Body of pancreas (tissue), 4 donors: Measurements from ENCODE around the gene CIB2. TPM values are rescaled to one million over a fixed set of nuclear protein-coding genes. Genes with fewer than 3 reads are reported as not detected.

Source experiments
- ATAC-seq: fragments of 150-250 bp; one replicate; pipeline ENCODE4 v1.9.1; 2016
- DNase-seq, 4 donors: peaks; one replicate each; pipeline ENCODE4 v3.0.0-alpha.2; 2019
- H3K27ac ChIP-seq, 4 donors: fragments of 200-600 bp; sonication (generic); 1 replicate in 3 of 4; 2 replicates in 1 of 4; pipeline versions ENCODE4 v1.5.1 to v1.6.1; 2016 to 2019; ENCODE audit warnings: mild to moderate bottlenecking in 1 of 4, mixed read lengths in 1 of 4, moderate library complexity in 1 of 4
- H3K27me3 ChIP-seq, 2 donors: fragments of 200-600 bp; sonication (generic); one replicate each; pipeline ENCODE4 v1.6.0; 2016; ENCODE audit warnings: mild to moderate bottlenecking in 1 of 2
- H3K36me3 ChIP-seq, 2 donors: fragments of 200-600 bp; sonication (generic); replicated peaks in 1 of 2; 2 replicates each; pipeline ENCODE4 v1.5.1; 2016; ENCODE audit warnings: low read depth in 2 of 2; ENCODE audit not compliant: insufficient read depth in 1 of 2
- H3K4me1 ChIP-seq: fragments of 200-600 bp; sonication (generic); one replicate; pipeline ENCODE4 v1.6.0; 2016
- H3K4me3 ChIP-seq, 2 donors: fragments of 200-600 bp; sonication (generic); 1 replicate in 1 of 2; 2 replicates in 1 of 2; pipeline ENCODE4 v1.5.1; 2016 to 2019
- H3K9me3 ChIP-seq, 3 donors: fragments of 200-600 bp; sonication (generic); 1 replicate in 2 of 3; 2 replicates in 1 of 3; pipeline ENCODE4 v1.5.1; 2016
- POLR2A ChIP-seq, 3 donors: fragments of 450-650 bp; IDR thresholded peaks; one replicate each; pipeline ENCODE4 v1.6.1; 2016; ENCODE audit warnings: antibody characterized with exemption in 3 of 3, mild to moderate bottlenecking in 2 of 3
- WGBS, 2 donors: methylation state at CpG; one replicate each; pipeline ENCODE4 v1.1.5; 2017; 5-methylcytosine and 5-hydroxymethylcytosine counted together
- intact Hi-C: fragments of 100-400 bp; cut with DNase I; formaldehyde crosslinking; loops from one replicate; pipeline ENCODE4 v1.15.1; 2023
- total RNA-seq, 2 donors: library from RNA; depleted of rRNA; stranded (reverse); fragments of >200 nt; gene quantifications; one replicate each; pipeline ENCODE4 v1.1.0, GENCODE V29; 2016
- TF ChIP-seq, protein P1 (sequence below), 7 experiments: fragments of 450-650 bp in 4 of 7; fragments of 200-600 bp in 3 of 7; sonication (generic) in 3 of 7; IDR thresholded peaks; one replicate each; pipeline ENCODE4 v1.5.1; 2016 to 2019; ENCODE audit warnings: antibody characterized with exemption in 7 of 7

CIB2 gene
- total RNA-seq, 2 donors from 2014 or later, result 3.4 to 6.9 TPM

DNA sequence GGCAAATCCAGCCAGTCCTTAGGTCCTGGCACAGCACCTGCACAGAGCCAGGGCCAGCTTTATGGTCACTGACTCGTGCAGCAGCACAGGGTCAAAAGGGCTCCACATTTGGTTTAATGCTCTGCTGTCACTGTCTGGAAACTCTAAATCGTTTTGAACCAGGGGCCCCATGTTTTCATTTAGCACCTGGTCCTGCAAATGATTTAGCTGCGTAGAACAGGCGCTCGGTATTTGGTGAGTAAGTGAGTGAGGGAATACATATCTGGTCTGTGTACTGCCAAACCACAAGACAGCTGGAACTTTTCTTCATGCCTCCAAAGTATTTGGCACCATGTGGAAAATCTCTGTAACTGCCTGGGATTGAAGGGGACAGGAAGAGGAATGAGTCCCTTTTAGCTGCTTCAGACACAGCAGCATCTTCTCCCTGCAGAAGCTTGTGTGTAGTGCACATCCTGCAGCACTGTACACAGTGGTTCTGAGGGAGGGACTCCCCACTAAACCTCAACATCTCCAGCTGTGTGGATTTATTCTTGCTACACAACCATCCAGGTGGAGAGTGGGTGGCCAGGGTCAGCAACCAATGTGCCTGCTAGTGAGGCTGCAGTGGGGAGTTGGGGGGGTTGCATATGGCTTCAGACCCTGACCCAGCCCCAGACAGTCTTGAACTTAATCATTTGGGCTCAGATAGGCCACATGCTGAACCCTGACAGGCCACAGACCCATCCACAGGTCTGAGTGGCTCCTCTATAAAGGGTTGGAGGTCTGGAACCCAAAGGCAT, 37.8 kb downstream of the CIB2 start:
- no peaks in the 10 kb centered on the region for H3K27me3 ChIP-seq
- peak; percentile 45 for ATAC-seq
- H3K4me1 ChIP-seq, result peaks cover 16% of the 10 kb centered on the region
- no peaks in the 10 kb centered on the region for H3K9me3 ChIP-seq
- no peaks in the 10 kb centered on the region for H3K36me3 ChIP-seq
- WGBS, 2 donors, result 60 to 85% methylated on average over 5 of the region's 5 CpGs
- intact Hi-C loops, result no loop called here
- TF ChIP-seq POLR2A (IDR thresholded peaks at IDR 0.05), result no peak
- TF ChIP-seq, protein P1, sequence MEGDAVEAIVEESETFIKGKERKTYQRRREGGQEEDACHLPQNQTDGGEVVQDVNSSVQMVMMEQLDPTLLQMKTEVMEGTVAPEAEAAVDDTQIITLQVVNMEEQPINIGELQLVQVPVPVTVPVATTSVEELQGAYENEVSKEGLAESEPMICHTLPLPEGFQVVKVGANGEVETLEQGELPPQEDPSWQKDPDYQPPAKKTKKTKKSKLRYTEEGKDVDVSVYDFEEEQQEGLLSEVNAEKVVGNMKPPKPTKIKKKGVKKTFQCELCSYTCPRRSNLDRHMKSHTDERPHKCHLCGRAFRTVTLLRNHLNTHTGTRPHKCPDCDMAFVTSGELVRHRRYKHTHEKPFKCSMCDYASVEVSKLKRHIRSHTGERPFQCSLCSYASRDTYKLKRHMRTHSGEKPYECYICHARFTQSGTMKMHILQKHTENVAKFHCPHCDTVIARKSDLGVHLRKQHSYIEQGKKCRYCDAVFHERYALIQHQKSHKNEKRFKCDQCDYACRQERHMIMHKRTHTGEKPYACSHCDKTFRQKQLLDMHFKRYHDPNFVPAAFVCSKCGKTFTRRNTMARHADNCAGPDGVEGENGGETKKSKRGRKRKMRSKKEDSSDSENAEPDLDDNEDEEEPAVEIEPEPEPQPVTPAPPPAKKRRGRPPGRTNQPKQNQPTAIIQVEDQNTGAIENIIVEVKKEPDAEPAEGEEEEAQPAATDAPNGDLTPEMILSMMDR (IDR thresholded peaks at IDR 0.05), result no peak
- no peak overlapping the region for H3K4me3 ChIP-seq
- H3K27ac ChIP-seq, result no peak overlapping the region
- peak in 2 of 4 donors; percentile 4 to 25 for DNase-seq

DNA sequence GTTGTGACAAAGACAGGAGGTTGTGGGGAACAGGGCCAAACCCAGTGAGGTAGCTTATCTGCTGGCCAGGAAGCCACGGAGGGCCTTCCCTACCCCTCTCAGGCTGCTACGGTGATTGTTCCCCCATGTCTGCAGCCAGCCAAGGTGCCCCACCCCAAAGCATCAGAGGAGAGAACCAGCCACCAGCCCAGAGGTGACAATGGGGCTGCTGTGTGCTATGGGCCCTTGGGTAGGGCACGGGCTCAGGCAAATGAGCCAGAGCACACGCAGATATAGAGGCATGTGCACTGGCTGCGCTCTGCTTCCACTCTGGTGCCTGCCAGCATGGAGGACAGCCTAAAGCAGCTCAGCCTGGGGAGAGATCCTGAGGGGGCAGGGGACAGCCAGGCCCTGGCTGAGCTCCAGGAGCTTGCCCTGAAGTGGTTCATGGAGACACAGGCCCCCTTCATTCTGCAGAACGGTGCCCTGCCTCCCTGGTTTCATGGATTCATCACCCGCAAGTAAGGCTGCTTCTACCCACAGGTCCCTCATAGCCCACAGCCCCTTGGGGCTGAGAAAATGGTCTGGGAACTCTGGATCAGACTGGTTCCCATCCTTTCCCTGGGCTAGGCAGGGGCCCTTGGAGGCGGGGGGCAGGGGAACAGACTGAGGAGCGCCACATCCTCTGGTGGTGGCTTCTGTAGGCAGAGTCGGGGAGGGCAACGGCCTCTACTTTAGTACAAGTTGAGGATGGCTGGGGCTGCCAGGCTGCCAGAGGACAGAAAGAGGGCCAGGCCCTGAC, 38.8 kb downstream of the CIB2 start, which contains the start of gene SH2D7:
Gene SH2D7 (plus strand): TSS at position 301 of the 781 bp plus-strand sequence. CDS start 24 bp downstream, at position 325.
- Histone ChIP-seq H3K27ac (no peak within 1 kb of the TSS), H3K36me3 (no peaks in the 10 kb centered on the region), H3K4me3 (no peak within 1 kb of the TSS), H3K4me1 (peaks cover 19% of the 10 kb centered on the region), H3K27me3 (no peaks in the 10 kb centered on the region), H3K9me3 (no peaks in the 10 kb centered on the region)
- intact Hi-C loops, result no loop called here
- DNase-seq, result peak in 1 of 4 donors; percentile 9
- no peak for TF ChIP-seq POLR2A (IDR thresholded peaks at IDR 0.05)
- TF ChIP-seq, protein P1 (IDR thresholded peaks at IDR 0.05), result no peak
- WGBS, 2 donors, result 70 to 87% methylated on average over 3 to 11 of the region's 11 CpGs
- ATAC-seq, result peak; percentile 12

DNA sequence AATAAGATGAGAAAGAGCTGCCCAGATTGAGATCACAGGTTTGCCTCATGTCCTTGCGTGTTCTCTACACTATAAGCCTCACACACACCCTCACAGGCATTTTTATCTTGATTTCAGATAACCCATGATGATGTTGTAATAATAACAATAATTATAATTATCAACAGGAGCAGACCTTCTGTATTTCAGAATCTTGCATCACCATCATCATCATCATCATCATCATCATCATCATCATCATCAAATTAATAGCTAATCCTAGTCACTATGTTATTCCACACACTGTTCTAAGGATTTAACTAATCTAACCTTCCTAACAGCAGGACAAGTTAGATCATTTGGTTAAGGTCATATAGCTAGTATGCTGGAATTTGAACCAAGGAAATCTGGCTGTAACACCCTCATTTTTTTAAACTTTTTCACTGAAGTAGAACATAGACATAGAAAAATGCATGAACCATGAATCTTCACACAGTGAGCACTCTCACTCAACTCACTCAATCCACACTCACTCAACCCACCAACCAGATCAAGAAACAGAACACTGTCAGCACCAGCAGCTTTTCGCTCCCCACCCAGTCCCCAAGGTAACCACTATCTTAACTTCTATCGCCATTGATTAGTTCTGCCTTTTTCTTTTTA, 40.7 kb downstream of the CIB2 start:
- no peak overlapping the region for H3K4me3 ChIP-seq
- intact Hi-C loops, result no loop called here
- H3K9me3 ChIP-seq, result no peaks in the 10 kb centered on the region
- peaks cover 19% of the 10 kb centered on the region for H3K4me1 ChIP-seq
- no peaks in the 10 kb centered on the region for H3K36me3 ChIP-seq
- no peak for DNase-seq
- H3K27me3 ChIP-seq, result no peaks in the 10 kb centered on the region
- 91% methylated on average over 3 of the region's 3 CpGs for WGBS, 2 donors
- ATAC-seq, result no peak
- TF ChIP-seq, protein P1 (IDR thresholded peaks at IDR 0.05), result no peak
- no peak for TF ChIP-seq POLR2A (IDR thresholded peaks at IDR 0.05)
- no peak overlapping the region for H3K27ac ChIP-seq

DNA sequence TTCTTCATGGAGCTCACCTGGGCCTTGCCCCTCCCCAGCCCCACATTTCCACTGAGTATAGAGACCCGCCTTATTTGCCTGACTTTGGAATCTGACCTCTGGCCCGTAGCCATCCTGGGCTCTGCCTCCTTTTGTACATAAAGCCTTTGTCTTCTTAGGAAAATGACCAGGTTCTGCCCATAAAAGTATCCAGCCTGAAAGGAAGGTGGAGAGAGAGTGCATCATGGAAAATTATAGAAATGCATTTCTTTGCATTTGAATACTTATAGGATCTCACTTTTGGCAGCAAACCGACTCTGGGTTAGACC, 42.5 kb downstream of the CIB2 start:
- intact Hi-C loops, result no loop called here
- Histone ChIP-seq H3K27me3 (no peaks in the 10 kb centered on the region), H3K27ac (peak overlapping the region in 1 of 4 donors; percentile 13), H3K36me3 (no peaks in the 10 kb centered on the region), H3K9me3 (no peaks in the 10 kb centered on the region), H3K4me1 (peaks cover 19% of the 10 kb centered on the region), H3K4me3 (no peak overlapping the region)
- no peak for TF ChIP-seq POLR2A (IDR thresholded peaks at IDR 0.05)
- TF ChIP-seq, protein P1 (IDR thresholded peaks at IDR 0.05), result no peak
- peak in 3 of 4 donors; percentile 47 to 71 (median 51) for DNase-seq
- peak; percentile 31 for ATAC-seq
- WGBS, 2 donors, result 26 to 40% methylated on average over 3 of the region's 3 CpGs
